ENCODE data around the gene KCNT1. TPM values are rescaled to one million over a fixed set of nuclear protein-coding genes. Genes with fewer than 3 reads are reported as not detected.

KCNT1 gene
- total and polyA plus RNA-seq, 2 experiments from 2014 or later, result 0.27 TPM; not detected in 1

DNA sequence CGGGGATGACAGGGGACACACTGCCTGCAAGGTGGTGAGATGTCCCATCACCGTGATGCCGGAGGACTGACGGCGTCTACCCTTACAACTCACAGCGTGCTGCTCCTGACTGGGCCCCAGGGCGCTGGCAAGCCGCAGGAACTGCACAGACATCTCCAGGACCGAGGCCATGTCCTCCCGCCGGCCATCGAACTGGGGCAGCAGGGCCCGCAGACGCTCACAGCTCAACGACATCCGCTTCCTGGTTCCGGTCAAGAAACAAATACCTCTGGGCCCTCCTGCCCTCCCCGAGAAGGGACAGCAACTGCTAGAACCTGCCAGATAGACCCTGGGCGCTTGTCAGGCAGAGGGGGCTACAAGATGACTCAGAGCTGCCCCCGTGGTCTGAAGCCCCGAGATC, 3.7 kb upstream of the KCNT1 start:
- no peaks in the 10 kb centered on the region for H3K79me2 ChIP-seq
- no peaks in the 10 kb centered on the region for H3K9me2 ChIP-seq (replicated peaks; ENCODE audit: insufficient read depth)
- H3K4me3 ChIP-seq, result no peak overlapping the region
- H3K36me3 ChIP-seq (replicated peaks; ENCODE audit: insufficient read depth, low read depth), result no peaks in the 10 kb centered on the region
- no peak for TF ChIP-seq EZH2 (IDR thresholded peaks at IDR 0.05; ENCODE audit: borderline replicate concordance)
- TF ChIP-seq EZH2phosphoT487 (IDR thresholded peaks at IDR 0.05; ENCODE audit: low read depth, severe bottlenecking, unreplicated experiment), result no peak
- TF ChIP-seq, protein P1, sequence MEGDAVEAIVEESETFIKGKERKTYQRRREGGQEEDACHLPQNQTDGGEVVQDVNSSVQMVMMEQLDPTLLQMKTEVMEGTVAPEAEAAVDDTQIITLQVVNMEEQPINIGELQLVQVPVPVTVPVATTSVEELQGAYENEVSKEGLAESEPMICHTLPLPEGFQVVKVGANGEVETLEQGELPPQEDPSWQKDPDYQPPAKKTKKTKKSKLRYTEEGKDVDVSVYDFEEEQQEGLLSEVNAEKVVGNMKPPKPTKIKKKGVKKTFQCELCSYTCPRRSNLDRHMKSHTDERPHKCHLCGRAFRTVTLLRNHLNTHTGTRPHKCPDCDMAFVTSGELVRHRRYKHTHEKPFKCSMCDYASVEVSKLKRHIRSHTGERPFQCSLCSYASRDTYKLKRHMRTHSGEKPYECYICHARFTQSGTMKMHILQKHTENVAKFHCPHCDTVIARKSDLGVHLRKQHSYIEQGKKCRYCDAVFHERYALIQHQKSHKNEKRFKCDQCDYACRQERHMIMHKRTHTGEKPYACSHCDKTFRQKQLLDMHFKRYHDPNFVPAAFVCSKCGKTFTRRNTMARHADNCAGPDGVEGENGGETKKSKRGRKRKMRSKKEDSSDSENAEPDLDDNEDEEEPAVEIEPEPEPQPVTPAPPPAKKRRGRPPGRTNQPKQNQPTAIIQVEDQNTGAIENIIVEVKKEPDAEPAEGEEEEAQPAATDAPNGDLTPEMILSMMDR (IDR thresholded peaks at IDR 0.05; ENCODE audit: poor library complexity), result no peak
- WGBS (ENCODE audit: low lambda C conversion rate, missing lambda C conversion rate), result 88% methylated on average over 21 of the region's 21 CpGs
- H2AFZ ChIP-seq, result no peak overlapping the region
- no peaks in the 10 kb centered on the region for H3K9me3 ChIP-seq (ENCODE audit: low read depth)
- peaks cover 3% of the 10 kb centered on the region for H3K27me3 ChIP-seq
- no peak overlapping the region for H3K27ac ChIP-seq
- H3K4me1 ChIP-seq (ENCODE audit: insufficient read depth), result peaks cover 7% of the 10 kb centered on the region
- H4K20me1 ChIP-seq (ENCODE audit: insufficient read depth, poor library complexity, severe bottlenecking), result no peaks in the 10 kb centered on the region
- DNase-seq (ENCODE audit: low spot score), result no peak
- H3K4me2 ChIP-seq, result no peak overlapping the region

DNA sequence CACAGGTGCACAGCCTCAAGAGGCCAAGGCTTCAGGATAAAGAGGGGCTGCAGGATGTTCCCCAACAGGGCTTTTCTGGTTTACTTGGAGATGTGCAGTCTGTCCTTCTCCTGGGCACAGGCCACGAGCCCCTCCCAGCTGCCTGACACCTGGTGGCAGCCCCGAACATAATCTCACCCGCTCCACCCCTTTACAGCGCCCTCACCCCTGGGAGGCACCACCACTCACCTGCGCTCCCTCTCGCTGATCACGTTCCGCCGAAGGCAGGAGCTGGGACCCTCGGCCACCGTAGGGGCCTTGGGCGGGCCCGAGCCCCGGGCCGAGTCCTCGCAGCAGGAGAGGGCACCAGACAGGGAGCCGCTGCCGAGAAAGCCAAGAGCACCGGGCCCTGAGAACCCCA, 3.2 kb upstream of the KCNT1 start:
- 77% methylated on average over 19 of the region's 19 CpGs for WGBS (ENCODE audit: low lambda C conversion rate, missing lambda C conversion rate)
- TF ChIP-seq, protein P1 (IDR thresholded peaks at IDR 0.05; ENCODE audit: poor library complexity), result no peak
- TF ChIP-seq EZH2phosphoT487 (IDR thresholded peaks at IDR 0.05; ENCODE audit: low read depth, severe bottlenecking, unreplicated experiment) (no peak), EZH2 (IDR thresholded peaks at IDR 0.05; ENCODE audit: borderline replicate concordance) (no peak)
- H3K4me2 ChIP-seq, result no peak overlapping the region

DNA sequence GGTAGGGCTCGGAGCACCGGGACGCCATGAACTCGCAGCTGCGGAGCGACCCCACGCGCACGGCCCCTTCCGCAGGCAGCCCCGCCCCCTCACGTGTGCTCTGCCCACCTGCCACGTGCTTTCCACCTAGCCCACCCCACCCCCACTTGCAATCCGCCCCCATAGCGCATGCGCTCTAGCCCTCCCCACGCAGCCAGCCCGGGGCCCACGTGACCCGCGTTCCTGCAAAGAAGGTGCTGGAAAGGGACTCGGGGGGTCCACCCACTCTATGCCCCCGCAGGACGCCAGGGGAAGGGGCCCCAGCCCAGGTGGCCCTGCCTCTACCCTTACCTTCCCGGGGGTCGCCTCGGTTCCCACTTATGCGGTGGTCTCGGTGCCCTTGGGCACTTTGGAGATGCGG, 2.5 kb upstream of the KCNT1 start, which contains the start of gene SOHLH1:
Gene SOHLH1, minus strand, starts transcription at position 42 of the 400 bp plus-strand sequence. Its CDS starts 14 bp downstream, at position 28.
- Histone ChIP-seq H3K79me2 (no peaks in the 10 kb centered on the region), H3K4me2 (no peak within 1 kb of the TSS), H3K9me3 (ENCODE audit: low read depth) (no peaks in the 10 kb centered on the region), H3K36me3 (replicated peaks; ENCODE audit: insufficient read depth, low read depth) (no peaks in the 10 kb centered on the region), H3K4me1 (ENCODE audit: insufficient read depth) (peaks cover 7% of the 10 kb centered on the region), H3K27ac (no peak within 1 kb of the TSS), H3K9me2 (replicated peaks; ENCODE audit: insufficient read depth) (no peaks in the 10 kb centered on the region), H3K27me3 (peaks cover 7% of the 10 kb centered on the region), H2AFZ (no peak within 1 kb of the TSS), H4K20me1 (ENCODE audit: insufficient read depth, poor library complexity, severe bottlenecking) (no peaks in the 10 kb centered on the region), H3K4me3 (no peak within 1 kb of the TSS)
- TF ChIP-seq, protein P1 (IDR thresholded peaks at IDR 0.05; ENCODE audit: poor library complexity), result no peak
- TF ChIP-seq EZH2 (IDR thresholded peaks at IDR 0.05; ENCODE audit: borderline replicate concordance) (no peak), EZH2phosphoT487 (IDR thresholded peaks at IDR 0.05; ENCODE audit: low read depth, severe bottlenecking, unreplicated experiment) (no peak)
- 98% methylated on average over 8 of the region's 30 CpGs for WGBS (ENCODE audit: low lambda C conversion rate, missing lambda C conversion rate)
- no peak for DNase-seq (ENCODE audit: low spot score)

More for the DNA sequence above, 3.2 kb upstream of the KCNT1 start:
- H4K20me1 ChIP-seq (ENCODE audit: insufficient read depth, poor library complexity, severe bottlenecking), result no peaks in the 10 kb centered on the region
- no peaks in the 10 kb centered on the region for H3K36me3 ChIP-seq (replicated peaks; ENCODE audit: insufficient read depth, low read depth)
- peaks cover 7% of the 10 kb centered on the region for H3K4me1 ChIP-seq (ENCODE audit: insufficient read depth)
- H3K4me3 ChIP-seq, result no peak overlapping the region
- no peaks in the 10 kb centered on the region for H3K79me2 ChIP-seq
- no peak for DNase-seq (ENCODE audit: low spot score)
- no peak overlapping the region for H3K27ac ChIP-seq
- H3K9me3 ChIP-seq (ENCODE audit: low read depth), result no peaks in the 10 kb centered on the region
- H2AFZ ChIP-seq, result no peak overlapping the region
- peaks cover 6% of the 10 kb centered on the region for H3K27me3 ChIP-seq
- no peaks in the 10 kb centered on the region for H3K9me2 ChIP-seq (replicated peaks; ENCODE audit: insufficient read depth)

All from hepatocyte (in vitro differentiated cells).